Testis (tissue), 2 donors: ENCODE results near the gene ZCCHC7.

Experiments
- CTCF ChIP-seq, 3 experiments: fragments of 450-650 bp in 2 of 3; fragments of 200-600 bp in 1 of 3; sonication (generic) in 1 of 3; IDR thresholded peaks; one replicate each; pipeline ENCODE4 v1.5.1; 2016 to 2019; ENCODE audit warnings: antibody characterized with exemption in 3 of 3, mild to moderate bottlenecking in 2 of 3, moderate library complexity in 1 of 3
- POLR2A ChIP-seq: fragments of 450-650 bp; IDR thresholded peaks from one replicate; pipeline ENCODE4 v1.6.1; 2017; ENCODE audit warnings: antibody characterized with exemption, mild to moderate bottlenecking, moderate library complexity

DNA sequence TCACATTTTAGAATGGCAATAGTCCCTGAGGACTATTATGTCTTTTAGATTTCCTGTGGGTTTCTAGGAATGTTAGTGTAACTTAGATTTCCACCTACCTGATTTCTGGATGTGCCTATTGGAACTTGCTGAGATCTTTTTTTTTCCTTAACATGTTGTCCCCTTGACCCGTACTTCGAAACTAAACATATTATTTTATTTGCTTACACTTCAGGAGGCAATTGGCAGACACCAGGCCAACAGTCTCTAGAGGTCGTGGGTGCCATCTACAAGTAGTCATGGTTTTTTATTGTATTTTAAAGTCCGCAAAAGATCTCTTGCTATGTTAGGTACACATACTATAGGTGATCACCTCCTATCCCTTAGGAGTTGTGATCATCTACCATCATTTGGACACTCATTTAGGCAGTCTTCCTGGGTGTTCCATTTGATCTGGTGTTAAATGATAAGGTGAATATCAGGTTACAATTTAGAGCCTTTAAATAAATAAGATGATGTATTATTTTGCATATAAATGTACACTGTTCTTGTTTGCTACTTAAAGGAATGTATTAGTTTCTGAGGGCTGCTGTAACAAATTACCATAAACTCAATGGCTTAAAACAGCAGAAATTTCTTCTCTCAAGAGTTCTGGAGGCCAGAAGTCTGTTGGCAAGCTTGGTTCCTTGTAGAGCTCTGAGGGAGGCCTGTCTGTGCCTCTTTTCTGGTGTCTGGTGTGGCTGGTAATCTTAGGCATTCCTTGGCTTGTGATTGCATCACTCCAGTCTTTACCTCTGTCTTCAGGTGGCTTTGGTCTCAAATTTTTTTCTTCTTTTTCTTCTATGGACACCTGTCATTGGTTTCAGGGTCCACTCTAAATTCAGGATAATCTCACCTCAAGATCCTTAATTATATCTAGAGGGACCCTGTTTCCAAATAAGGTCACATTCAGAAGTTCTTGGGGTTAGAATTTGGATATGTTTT lies 64.8 kb downstream of the ZCCHC7 start:
- TF ChIP-seq CTCF (IDR thresholded peaks at IDR 0.05): no peak
- no peak for TF ChIP-seq POLR2A
